ENCODE measurements around the gene NFATC1.

The NFATC1 gene

DNA sequence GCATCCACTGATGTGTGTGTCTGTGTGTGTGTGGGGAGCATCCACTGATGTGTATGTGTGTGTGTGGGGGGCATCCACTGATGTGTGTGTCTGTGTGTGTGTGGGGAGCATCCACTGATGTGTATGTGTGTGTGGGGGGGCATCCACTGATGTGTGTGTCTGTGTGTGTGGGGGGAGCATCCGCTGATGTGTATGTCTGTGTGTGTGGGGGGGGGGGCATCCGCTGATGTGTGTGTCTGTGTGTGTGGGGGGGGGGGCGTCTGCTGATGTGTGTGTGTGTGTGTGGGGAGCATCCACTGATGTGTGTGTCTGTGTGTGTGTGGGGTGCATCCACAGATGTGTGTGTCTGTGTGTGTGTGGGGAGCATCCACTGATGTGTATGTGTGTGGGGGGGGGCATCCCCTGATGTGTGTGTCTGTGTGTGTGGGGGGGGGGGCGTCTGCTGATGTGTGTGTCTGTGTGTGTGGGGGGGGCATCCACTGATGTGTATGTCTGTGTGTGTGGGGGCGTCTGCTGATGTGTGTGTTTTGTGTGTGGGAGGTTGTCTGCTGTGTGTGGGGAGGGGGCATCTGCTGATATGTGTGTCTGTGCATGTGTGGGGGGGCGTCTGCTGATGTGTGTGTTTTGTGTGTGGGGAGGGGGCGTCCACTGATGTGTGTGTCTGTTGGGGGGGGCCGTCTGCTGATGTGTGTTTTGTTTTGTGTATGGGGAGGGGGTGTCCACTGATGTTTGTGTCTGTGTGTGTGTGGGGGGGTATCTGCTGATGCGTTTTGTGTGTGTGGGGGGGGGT is 125.9 kb downstream of the NFATC1 start:
- Histone ChIP-seq H2AFZ (ENCODE audit: low read length, unreplicated experiment) (no peak overlapping the region), H3K27me3 (ENCODE audit: insufficient read depth, low read length) (no peaks in the 10 kb centered on the region), H3K4me3 (ENCODE audit: low read depth, low read length) (no peak overlapping the region), H3K79me2 (ENCODE audit: control insufficient read depth, insufficient read depth, low read length, unreplicated experiment) (no peaks in the 10 kb centered on the region), H3K4me1 (ENCODE audit: control insufficient read depth, insufficient read depth, low read length, unreplicated experiment) (no peaks in the 10 kb centered on the region), H3K27ac (ENCODE audit: low read depth, low read length) (no peak overlapping the region), H3K36me3 (ENCODE audit: insufficient read depth, low read length) (no peaks in the 10 kb centered on the region)

DNA sequence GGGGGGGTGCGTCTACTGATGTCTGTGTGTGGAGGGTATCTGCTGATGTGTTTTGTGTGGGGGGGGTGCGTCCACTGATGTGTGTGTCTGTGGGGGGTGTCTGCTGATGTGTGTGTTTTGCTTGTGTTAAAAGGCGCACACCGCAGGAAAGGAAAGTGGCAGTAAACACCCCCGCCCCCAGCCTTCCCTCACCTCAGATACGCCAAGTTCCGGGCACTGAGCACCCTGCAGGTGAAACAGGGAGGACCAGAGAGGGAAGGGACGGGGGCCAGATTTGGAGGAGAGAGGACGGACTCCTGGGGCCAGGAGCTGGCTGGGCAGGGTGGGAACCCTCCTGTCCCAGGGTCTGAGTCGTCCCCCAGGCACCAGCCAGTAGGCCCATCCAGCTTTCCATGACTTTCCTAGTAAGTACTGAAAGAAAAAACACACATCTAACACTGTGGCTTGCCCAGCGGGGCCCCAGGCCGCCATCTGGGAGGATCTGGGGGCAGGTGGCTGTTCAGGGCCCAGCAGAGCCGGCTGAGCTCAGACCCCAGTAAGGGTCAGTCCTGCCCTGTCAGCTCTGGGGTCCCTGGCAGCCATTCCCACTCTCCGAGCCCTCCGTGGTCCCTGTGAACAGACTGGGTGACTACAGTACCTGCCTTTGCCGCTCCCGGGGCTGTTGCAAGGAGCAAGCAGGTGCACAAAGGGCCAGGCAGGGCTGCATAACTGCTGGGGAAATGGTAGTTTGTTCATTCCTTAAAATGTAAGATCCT is 126.9 kb downstream of the NFATC1 start:
- Histone ChIP-seq H3K4me1 (ENCODE audit: control insufficient read depth, insufficient read depth, low read length, unreplicated experiment) (no peaks in the 10 kb centered on the region), H2AFZ (ENCODE audit: low read length, unreplicated experiment) (no peak overlapping the region), H3K27me3 (ENCODE audit: insufficient read depth, low read length) (no peaks in the 10 kb centered on the region), H3K36me3 (ENCODE audit: insufficient read depth, low read length) (no peaks in the 10 kb centered on the region), H3K4me3 (ENCODE audit: low read depth, low read length) (no peak overlapping the region), H3K79me2 (ENCODE audit: control insufficient read depth, insufficient read depth, low read length, unreplicated experiment) (no peaks in the 10 kb centered on the region), H3K27ac (ENCODE audit: low read depth, low read length) (no peak overlapping the region)

DNA sequence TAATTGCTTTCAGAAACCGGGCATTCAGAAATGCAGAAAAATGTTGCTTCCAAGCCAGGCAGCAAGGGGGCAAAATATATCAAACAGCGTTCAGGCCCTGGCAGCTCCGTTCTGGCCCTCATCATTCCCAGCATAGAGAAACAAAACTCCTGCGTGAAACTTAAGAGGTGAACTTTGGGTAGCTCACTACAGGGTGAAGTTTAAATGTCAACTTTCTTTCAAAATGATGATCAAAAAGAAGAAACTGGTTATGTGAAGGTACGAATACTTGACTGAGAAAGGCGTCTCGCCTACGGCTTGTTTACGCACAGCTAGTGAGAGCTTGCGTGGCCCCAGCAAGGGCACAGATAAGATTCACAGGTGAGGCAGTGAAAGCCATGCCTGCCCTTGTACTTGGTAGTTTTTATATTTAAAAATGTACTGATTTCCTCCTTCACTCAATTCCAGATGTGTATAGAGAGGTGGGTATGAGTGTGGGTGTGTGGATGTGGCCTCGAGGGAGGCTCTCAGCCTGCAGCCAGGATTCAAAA is 127.5 kb downstream of the NFATC1 start:
- Histone ChIP-seq H3K27ac (ENCODE audit: low read depth, low read length) (no peak overlapping the region), H3K4me1 (ENCODE audit: control insufficient read depth, insufficient read depth, low read length, unreplicated experiment) (no peaks in the 10 kb centered on the region), H3K79me2 (ENCODE audit: control insufficient read depth, insufficient read depth, low read length, unreplicated experiment) (no peaks in the 10 kb centered on the region), H3K27me3 (ENCODE audit: insufficient read depth, low read length) (no peaks in the 10 kb centered on the region), H2AFZ (ENCODE audit: low read length, unreplicated experiment) (no peak overlapping the region), H3K36me3 (ENCODE audit: insufficient read depth, low read length) (no peaks in the 10 kb centered on the region), H3K4me3 (ENCODE audit: low read depth, low read length) (no peak overlapping the region)

DNA sequence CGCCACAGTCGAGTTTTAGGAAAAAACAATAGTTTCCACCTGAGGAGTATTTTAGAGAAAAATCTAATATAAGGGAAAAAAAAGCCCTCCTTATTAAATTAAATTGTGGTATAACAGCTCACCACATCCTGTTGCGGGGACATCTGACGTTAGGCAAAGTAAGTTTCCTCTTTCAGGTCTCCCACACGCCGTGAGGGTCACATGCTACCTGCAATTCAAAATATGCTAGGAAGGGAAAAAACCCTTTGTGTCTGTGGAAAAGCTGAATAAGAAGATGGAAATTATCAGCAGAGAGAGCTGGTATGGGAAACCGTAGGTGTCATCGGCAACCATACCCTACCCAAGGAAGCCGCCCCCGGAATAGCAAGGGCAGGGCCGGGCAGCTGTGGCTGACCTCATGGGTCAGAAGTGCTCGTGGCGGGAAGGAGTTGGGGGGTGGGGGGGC is 128.0 kb downstream of the NFATC1 start:
- H3K27ac ChIP-seq (ENCODE audit: low read depth, low read length), result no peak overlapping the region
- H3K27me3 ChIP-seq (ENCODE audit: insufficient read depth, low read length), result no peaks in the 10 kb centered on the region

DNA sequence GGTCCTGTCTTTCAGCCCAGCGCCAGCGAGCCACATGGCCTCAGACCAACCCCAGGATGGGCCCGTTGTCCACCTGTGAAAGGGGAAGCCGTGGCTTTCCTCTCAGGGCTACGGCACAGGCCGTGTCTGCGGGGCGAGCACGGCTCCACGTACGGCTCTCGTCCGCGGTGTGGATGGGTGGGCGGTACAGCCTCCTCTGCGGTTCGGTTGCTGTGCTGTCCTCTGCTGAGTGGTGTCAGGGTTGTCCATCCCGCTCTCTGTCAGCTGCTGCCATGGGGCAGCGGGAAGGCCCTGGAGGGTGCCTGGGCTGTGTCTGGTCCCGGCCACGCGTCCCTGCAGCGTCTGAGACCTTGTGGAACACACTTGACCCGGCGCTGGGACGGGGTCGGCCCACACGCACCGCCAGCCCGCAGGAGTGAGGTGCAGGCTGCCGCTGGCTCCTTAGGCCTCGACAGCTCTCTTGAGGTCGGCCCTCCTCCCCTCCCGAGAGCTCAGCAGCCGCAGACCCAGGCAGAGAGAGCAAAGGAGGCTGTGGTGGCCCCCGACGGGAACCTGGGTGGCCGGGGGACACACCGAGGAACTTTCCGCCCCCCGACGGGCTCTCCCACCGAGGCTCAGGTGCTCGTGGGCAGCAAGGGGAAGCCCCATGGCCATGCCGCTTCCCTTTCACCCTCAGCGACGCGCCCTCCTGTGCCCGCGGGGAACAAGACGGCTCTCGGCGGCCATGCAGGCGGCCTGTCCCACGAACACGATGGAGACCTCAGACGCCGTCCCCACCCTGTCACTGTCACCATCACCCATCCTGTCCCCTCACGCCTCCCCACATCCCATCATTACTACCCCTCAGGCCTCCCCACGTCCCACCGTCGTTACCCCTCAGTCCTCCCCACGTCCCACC is 128.7 kb downstream of the NFATC1 start:
- Histone ChIP-seq H3K27me3 (ENCODE audit: insufficient read depth, low read length) (no peaks in the 10 kb centered on the region), H3K79me2 (ENCODE audit: control insufficient read depth, insufficient read depth, low read length, unreplicated experiment) (no peaks in the 10 kb centered on the region), H3K4me3 (ENCODE audit: low read depth, low read length) (no peak overlapping the region), H3K36me3 (ENCODE audit: insufficient read depth, low read length) (no peaks in the 10 kb centered on the region), H2AFZ (ENCODE audit: low read length, unreplicated experiment) (no peak overlapping the region), H3K4me1 (ENCODE audit: control insufficient read depth, insufficient read depth, low read length, unreplicated experiment) (no peaks in the 10 kb centered on the region), H3K27ac (ENCODE audit: low read depth, low read length) (no peak overlapping the region)

More for the DNA sequence above, 128.0 kb downstream of the NFATC1 start:
- Histone ChIP-seq H3K4me3 (ENCODE audit: low read depth, low read length) (no peak overlapping the region), H3K36me3 (ENCODE audit: insufficient read depth, low read length) (no peaks in the 10 kb centered on the region), H2AFZ (ENCODE audit: low read length, unreplicated experiment) (no peak overlapping the region), H3K79me2 (ENCODE audit: control insufficient read depth, insufficient read depth, low read length, unreplicated experiment) (no peaks in the 10 kb centered on the region), H3K4me1 (ENCODE audit: control insufficient read depth, insufficient read depth, low read length, unreplicated experiment) (no peaks in the 10 kb centered on the region)

DNA sequence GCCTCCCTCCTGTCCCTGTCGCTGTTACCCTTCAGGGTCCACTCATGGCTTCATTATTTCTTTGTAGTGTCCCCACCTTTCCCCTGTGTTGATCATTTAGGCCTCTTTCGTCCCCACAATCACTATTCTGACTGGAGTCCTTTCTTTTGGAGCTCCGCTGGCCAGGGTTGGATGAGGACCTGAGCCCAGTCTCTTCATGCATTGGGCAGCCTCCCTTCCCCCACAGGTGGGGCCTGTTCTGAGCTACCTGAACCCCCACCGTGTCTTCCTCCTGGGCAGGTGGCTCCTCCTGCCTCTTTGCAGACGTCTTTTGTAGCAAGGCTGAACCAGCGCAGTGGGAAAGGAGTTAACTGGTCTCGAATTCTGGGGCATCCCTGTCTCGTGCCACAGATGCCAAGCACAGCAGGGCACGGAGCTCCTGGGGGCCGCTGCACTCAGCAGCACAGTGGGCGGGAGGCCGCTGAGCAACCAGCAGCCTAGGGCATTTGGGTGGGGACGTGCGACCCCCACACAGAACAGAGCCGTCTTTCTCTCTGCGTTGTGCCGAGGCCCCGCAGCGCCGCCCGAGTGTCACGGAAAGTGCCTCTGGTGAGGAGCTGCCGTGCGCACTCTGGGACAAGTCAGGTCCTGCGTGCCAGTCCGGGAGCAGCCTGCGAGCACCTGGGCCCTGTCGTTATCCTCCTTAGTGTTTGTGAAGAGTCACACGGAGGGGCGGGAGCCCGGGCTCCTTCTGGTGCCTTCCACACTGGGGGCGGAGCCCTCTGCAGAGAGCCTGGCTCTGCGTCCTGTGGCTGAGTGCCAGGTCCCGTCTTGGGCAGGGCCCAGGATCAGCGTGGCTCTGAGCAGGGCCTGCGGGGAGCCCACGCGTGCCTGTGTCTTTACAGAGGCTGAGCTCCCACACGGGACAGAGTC is 130.1 kb downstream of the NFATC1 start:
- 0 out of 2 replicates have a peak, but pooled peaks cover 4% of the 10 kb centered on the region for H3K27me3 ChIP-seq (ENCODE audit: insufficient read depth, low read length)

DNA sequence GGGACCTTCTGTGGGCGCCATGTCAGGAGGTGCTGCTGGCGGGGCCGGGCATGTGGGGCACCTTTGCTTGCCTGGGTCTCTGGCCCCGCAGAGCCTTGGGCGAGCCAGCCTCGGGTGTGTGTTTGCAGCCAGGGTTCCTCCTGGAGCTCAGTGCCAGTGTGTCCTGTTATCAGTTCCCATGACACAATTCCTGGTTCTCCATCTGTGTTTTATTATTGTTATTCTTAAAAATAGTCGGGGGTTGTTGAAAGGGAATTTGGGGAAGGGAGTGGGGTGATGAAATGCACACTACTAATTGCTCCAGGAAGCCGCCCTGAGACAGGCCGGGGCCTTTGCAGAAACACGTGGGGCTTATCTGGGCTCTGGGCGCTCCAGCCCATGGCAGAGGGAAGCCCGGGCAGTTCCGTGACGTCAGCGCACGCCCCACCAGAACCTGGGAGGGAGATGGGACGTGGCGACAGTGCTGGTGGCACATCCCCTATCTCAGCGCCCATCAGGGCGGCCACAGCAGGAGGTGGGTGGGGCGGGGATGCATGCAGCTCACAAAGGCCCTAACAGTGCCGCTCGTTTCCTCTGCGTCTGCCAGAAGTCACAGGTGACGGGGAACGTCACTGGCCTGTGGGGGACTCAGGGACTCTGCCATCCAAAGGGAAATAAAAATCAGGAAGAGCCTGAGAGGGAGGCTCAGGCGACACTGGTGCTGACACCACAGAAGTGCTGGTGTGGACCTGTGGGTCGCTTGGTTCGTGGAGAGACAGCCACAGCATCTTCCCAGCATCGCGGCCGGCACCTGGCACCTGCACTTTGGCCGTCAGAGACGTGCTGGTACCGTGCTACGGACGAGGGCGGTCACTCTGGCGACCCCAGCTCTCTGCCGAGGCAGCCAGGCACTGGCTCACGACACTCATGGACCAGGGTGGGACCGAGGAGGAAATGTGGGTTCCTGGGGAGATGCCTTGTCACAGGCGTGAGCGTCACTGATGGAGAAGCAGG is 131.0 kb downstream of the NFATC1 start:
- Histone ChIP-seq H3K4me1 (ENCODE audit: control insufficient read depth, insufficient read depth, low read length, unreplicated experiment) (no peaks in the 10 kb centered on the region), H3K79me2 (ENCODE audit: control insufficient read depth, insufficient read depth, low read length, unreplicated experiment) (no peaks in the 10 kb centered on the region), H3K27ac (ENCODE audit: low read depth, low read length) (no peak overlapping the region), H3K4me3 (ENCODE audit: low read depth, low read length) (no peak overlapping the region), H2AFZ (ENCODE audit: low read length, unreplicated experiment) (no peak overlapping the region), H3K27me3 (ENCODE audit: insufficient read depth, low read length) (peaks cover 9% of the 10 kb centered on the region; the same call in 1 of the 2 replicates), H3K36me3 (ENCODE audit: insufficient read depth, low read length) (no peaks in the 10 kb centered on the region)

More for the DNA sequence above, 130.1 kb downstream of the NFATC1 start:
- Histone ChIP-seq H3K4me1 (ENCODE audit: control insufficient read depth, insufficient read depth, low read length, unreplicated experiment) (no peaks in the 10 kb centered on the region), H2AFZ (ENCODE audit: low read length, unreplicated experiment) (no peak overlapping the region), H3K36me3 (ENCODE audit: insufficient read depth, low read length) (no peaks in the 10 kb centered on the region), H3K79me2 (ENCODE audit: control insufficient read depth, insufficient read depth, low read length, unreplicated experiment) (no peaks in the 10 kb centered on the region), H3K4me3 (ENCODE audit: low read depth, low read length) (no peak overlapping the region), H3K27ac (ENCODE audit: low read depth, low read length) (no peak overlapping the region)

DNA sequence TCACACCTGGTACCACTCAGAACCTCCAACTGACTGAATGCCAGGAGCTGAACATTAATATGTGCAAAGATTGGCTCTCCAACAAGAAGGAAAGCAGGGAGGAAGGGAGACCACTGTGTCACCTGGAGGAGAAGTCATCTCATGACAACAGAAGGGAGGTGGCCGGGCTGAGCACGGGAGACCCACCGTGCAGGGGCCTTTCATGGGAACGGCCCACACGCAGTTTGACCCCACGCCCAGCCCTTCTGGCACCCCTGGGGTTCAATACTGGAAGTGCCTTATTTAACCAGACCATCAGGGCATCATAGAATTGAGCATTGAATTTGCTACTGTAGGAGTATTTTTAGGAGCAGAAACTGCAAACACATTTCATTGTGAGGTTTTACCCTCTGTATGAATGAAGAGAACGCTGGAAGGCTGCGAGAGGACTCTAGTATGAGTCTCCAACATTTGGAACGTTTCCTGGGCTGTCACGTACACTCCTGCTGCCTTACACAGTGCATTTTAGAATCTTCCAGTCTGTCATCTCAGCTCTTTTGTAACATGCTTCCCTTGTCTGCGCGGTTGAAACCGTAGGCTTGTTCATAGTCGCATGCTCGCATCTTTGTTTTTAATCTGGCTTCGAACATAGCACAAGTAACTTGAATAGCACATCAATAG is 132.1 kb downstream of the NFATC1 start:
- Histone ChIP-seq H3K27ac (ENCODE audit: low read depth, low read length) (no peak overlapping the region), H3K4me1 (ENCODE audit: control insufficient read depth, insufficient read depth, low read length, unreplicated experiment) (no peaks in the 10 kb centered on the region), H2AFZ (ENCODE audit: low read length, unreplicated experiment) (no peak overlapping the region), H3K27me3 (ENCODE audit: insufficient read depth, low read length) (peaks cover 15% of the 10 kb centered on the region), H3K36me3 (ENCODE audit: insufficient read depth, low read length) (no peaks in the 10 kb centered on the region), H3K4me3 (ENCODE audit: low read depth, low read length) (no peak overlapping the region), H3K79me2 (ENCODE audit: control insufficient read depth, insufficient read depth, low read length, unreplicated experiment) (no peaks in the 10 kb centered on the region)

Measured in ACC112 (cell line).